ENCODE data around the gene RAB3C. TPM values are rescaled to one million over a fixed set of nuclear protein-coding genes. Genes with fewer than 3 reads are reported as not detected.

RAB3C gene
- total RNA-seq, 1 donor from 2014 or later, result 16.1 TPM

- no peaks in the 10 kb centered on the region for H3K9me3 Mint-ChIP-seq (ENCODE audit: unreplicated experiment)
- H3K4me3 Mint-ChIP-seq (ENCODE audit: unreplicated experiment), result no peak overlapping the region
- DNase-seq (ENCODE audit: low spot score), result no peak
- no peak overlapping the region for H3K27ac Mint-ChIP-seq (ENCODE audit: unreplicated experiment)
- no peak for TF ChIP-seq CTCF (IDR thresholded peaks at IDR 0.05; ENCODE audit: unreplicated experiment)
- no peaks in the 10 kb centered on the region for H3K36me3 Mint-ChIP-seq (ENCODE audit: low read depth, unreplicated experiment)
- H3K4me1 Mint-ChIP-seq (ENCODE audit: unreplicated experiment), result no peaks in the 10 kb centered on the region
- no peaks in the 10 kb centered on the region for H3K27me3 Mint-ChIP-seq (ENCODE audit: unreplicated experiment)
Observed at GRCh38 chr5:58901271-58901670, 318.4 kb downstream of the RAB3C start.

- DNase-seq (ENCODE audit: low spot score), result no peak
- no peak for TF ChIP-seq CTCF (IDR thresholded peaks at IDR 0.05; ENCODE audit: unreplicated experiment)
- no peaks in the 10 kb centered on the region for H3K4me1 Mint-ChIP-seq (ENCODE audit: unreplicated experiment)
- no peak overlapping the region for H3K27ac Mint-ChIP-seq (ENCODE audit: unreplicated experiment)
- no peaks in the 10 kb centered on the region for H3K27me3 Mint-ChIP-seq (ENCODE audit: unreplicated experiment)
- H3K9me3 Mint-ChIP-seq (ENCODE audit: unreplicated experiment), result no peaks in the 10 kb centered on the region
- no peak overlapping the region for H3K4me3 Mint-ChIP-seq (ENCODE audit: unreplicated experiment)
- no peaks in the 10 kb centered on the region for H3K36me3 Mint-ChIP-seq (ENCODE audit: low read depth, unreplicated experiment)
Observed at GRCh38 chr5:58902305-58902704, 319.4 kb downstream of the RAB3C start.

DNA sequence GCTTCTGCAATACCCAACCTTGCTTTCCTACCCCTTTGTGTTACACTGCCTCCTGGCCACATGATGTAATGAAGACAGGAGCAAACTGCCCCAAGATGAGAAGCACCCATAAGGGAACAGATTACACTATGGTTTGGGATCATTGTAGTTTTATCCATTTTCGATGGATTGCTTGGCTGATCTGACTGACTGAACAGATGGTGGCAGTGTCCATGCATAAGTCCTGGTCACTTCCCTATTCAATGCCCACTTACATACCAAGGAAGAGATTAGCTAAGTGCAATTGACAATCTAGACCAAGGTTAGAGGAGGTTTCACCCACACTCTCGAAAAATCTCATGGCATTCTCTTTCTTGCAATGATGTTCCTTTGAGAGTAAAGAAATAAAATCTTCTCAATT, 319.9 kb downstream of the RAB3C start:
- H3K36me3 Mint-ChIP-seq (ENCODE audit: low read depth, unreplicated experiment), result no peaks in the 10 kb centered on the region
- no peaks in the 10 kb centered on the region for H3K9me3 Mint-ChIP-seq (ENCODE audit: unreplicated experiment)
- H3K27ac Mint-ChIP-seq (ENCODE audit: unreplicated experiment), result no peak overlapping the region
- no peaks in the 10 kb centered on the region for H3K27me3 Mint-ChIP-seq (ENCODE audit: unreplicated experiment)
- TF ChIP-seq CTCF (IDR thresholded peaks at IDR 0.05; ENCODE audit: unreplicated experiment), result no peak
- no peak overlapping the region for H3K4me3 Mint-ChIP-seq (ENCODE audit: unreplicated experiment)
- no peak for DNase-seq (ENCODE audit: low spot score)
- H3K4me1 Mint-ChIP-seq (ENCODE audit: unreplicated experiment), result no peaks in the 10 kb centered on the region

DNA sequence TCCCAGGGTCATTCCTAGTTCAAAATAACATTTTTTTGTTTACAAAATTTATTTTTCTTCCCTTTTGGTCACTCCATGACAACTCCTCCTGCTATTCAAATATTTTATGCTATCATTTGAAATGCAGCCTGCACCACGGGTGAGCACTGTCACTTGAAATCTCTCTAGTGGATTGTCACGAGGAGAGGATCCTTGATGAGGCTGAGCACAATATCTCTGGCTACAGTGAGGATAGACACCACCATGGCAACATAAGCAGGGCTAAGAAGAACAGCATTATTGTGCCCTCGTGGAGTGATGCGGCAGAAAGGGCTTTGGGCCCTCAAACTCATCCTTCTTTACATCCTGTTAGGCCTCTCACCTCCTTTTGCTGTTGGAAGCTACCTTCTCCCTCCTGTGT, 321.9 kb downstream of the RAB3C start:
- Mint-ChIP-seq H3K4me3 (ENCODE audit: unreplicated experiment) (no peak overlapping the region), H3K4me1 (ENCODE audit: unreplicated experiment) (no peaks in the 10 kb centered on the region), H3K27me3 (ENCODE audit: unreplicated experiment) (no peaks in the 10 kb centered on the region), H3K27ac (ENCODE audit: unreplicated experiment) (no peak overlapping the region), H3K9me3 (ENCODE audit: unreplicated experiment) (no peaks in the 10 kb centered on the region), H3K36me3 (ENCODE audit: low read depth, unreplicated experiment) (no peaks in the 10 kb centered on the region)
- DNase-seq (ENCODE audit: low spot score), result no peak
- no peak for TF ChIP-seq CTCF (IDR thresholded peaks at IDR 0.05; ENCODE audit: unreplicated experiment)

DNA sequence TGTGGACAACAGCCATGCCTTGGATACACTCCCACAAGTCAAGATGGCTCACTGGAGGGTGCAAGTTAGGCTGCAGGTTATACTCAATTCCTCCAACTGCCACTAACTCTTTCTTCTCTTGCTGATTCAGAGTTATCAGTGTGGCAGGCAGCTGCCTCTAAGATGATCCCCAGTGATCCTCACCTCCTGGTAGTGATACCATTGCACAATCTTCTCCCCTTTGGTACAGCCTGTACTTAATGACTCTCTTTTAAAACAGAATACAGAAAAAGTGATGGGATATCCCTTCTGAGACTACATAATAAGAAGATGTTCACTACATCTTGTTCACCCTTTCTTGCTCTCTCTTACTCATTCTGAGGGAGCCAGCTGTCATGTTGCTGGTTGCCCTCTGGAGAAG, 323.1 kb downstream of the RAB3C start:
- no peak for DNase-seq (ENCODE audit: low spot score)
- H3K36me3 Mint-ChIP-seq (ENCODE audit: low read depth, unreplicated experiment), result no peaks in the 10 kb centered on the region
- H3K27ac Mint-ChIP-seq (ENCODE audit: unreplicated experiment), result no peak overlapping the region
- peaks cover 1% of the 10 kb centered on the region for H3K27me3 Mint-ChIP-seq (ENCODE audit: unreplicated experiment)
- TF ChIP-seq CTCF (IDR thresholded peaks at IDR 0.05; ENCODE audit: unreplicated experiment), result no peak
- peaks cover 4% of the 10 kb centered on the region for H3K9me3 Mint-ChIP-seq (ENCODE audit: unreplicated experiment)
- no peaks in the 10 kb centered on the region for H3K4me1 Mint-ChIP-seq (ENCODE audit: unreplicated experiment)
- no peak overlapping the region for H3K4me3 Mint-ChIP-seq (ENCODE audit: unreplicated experiment)

Other genes with a start within 250 kb of the RAB3C start
- 572 TPM for gene PLK2, start 123.0 kb upstream of the RAB3C start, total RNA-seq (ENCODE audit: unreplicated experiment)
- 1.4 TPM for gene GAPT, start 91.6 kb upstream of the RAB3C start, total RNA-seq (ENCODE audit: unreplicated experiment)